OCI-LY3 (cell line): Measurements from ENCODE around the gene SDK1.

Experiments used
- CTCF ChIP-seq: fragments of 200-600, 300-600 bp; sonication (generic); IDR thresholded peaks from 2 replicates; pipeline ENCODE4 v1.5.1; 2014; ENCODE audit warnings: antibody characterized with exemption, low read length, low read depth
- EZH2phosphoT487 ChIP-seq: fragments of 200-600 bp; shearing (Covaris generic); IDR thresholded peaks from 2 replicates; pipeline ENCODE4 v1.6.1; 2018; ENCODE audit warnings: antibody characterized with exemption, mixed run types, low read depth

- TF ChIP-seq CTCF = no peak
- TF ChIP-seq EZH2phosphoT487 = no peak
Measured at GRCh38 chr7:4093483-4093882, 792.4 kb downstream of the SDK1 start.
